GM19395 (cell line): Measurements from ENCODE around the gene CYP4F2.
"Not testable (repeated sequence)": the region's sequence is repeated elsewhere in the genome, so short reads cannot be mapped to it uniquely, and the experiment has no call there.

Experiments used
- ATAC-seq: cut with Tn5 transposase; IDR thresholded peaks from one replicate; pipeline ENCODE4 v1.9.1; 2021; ENCODE audit warnings: mild to moderate bottlenecking, moderate library complexity; ENCODE audit not compliant: unreplicated experiment

Gene CYP4F2

DNA sequence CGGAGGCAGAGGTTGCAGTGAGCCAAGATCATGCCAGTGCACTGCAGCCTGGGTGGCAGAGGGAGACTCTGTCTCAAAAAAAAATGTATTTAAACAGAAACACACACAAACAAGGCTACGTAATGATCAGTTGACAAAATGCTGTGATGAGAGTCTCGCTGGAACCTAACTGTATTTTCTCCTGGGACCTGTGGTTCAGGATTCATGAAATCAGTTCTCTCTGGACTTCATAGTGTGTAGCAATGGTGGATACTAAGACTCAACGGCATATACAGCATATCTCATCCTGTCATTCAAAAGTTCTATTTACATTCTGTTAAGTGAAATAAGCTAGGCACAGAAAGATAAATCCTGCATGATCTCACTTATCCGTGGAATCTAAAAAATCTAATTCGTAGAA lies 37.4 kb downstream of the CYP4F2 start:
- no peak for ATAC-seq

GRCh38 chr19:15859187-15859586 lies 38.7 kb downstream of the CYP4F2 start:
- no peak for ATAC-seq

DNA sequence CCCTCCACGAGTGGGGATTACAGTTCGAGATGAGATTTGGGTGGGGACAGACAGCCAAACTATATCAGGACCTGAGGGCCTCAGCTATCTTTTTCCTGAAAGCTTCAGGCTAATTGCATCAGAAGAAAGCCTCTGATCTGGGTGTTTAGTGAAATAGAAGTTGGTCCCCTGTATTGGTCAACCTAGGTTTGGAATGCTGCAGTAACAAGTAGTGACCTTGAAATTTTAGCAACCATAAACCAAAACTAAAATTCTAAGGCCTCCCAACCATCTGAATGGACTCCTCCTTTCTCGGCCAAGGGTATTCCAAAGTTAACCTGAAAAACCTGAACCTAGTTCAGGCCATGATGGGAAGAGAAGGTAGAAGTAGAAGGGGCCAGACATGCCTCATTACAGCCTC lies 47.5 kb downstream of the CYP4F2 start:
- ATAC-seq: no peak

GRCh38 chr19:15846923-15847322 lies 51.0 kb downstream of the CYP4F2 start:
- ATAC-seq: no peak

GRCh38 chr19:15843894-15844222 lies 54.0 kb downstream of the CYP4F2 start:
- ATAC-seq: not testable (repeated sequence)

GRCh38 chr19:15843203-15843893 lies 54.5 kb downstream of the CYP4F2 start:
- no peak for ATAC-seq

DNA sequence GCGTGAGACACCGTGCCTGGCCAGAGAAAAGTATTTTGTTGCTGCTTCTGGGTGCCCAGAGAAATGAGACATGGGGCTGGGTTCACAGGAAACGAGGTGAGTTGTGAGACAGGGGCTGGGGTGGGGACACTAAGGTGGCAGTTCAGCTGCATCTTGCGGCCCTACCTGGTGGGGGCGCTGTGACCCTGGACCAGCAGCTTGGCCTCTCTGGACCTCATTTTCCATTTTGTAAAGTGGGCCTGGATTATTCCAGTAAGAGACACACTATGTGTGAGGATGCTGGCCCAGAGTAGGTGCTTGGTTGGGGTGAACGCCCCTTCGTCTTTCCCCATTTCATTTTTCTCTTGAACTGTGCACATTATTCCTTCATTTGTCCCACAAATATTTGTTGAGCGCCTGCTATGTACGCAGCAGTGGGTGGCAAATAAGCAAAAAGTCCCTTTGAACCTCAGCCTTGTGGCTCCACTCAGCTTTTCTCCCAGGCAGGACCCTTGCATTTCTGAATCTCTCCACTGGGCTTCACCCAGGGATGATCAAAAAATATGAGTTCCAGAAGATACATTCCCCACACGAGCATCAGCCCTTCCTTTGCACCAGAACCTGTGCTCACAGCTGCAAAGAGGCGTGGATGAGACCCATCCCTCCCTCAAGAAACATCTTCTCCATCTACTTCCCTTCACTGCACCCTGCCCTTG lies 55.9 kb downstream of the CYP4F2 start:
- ATAC-seq: no peak

DNA sequence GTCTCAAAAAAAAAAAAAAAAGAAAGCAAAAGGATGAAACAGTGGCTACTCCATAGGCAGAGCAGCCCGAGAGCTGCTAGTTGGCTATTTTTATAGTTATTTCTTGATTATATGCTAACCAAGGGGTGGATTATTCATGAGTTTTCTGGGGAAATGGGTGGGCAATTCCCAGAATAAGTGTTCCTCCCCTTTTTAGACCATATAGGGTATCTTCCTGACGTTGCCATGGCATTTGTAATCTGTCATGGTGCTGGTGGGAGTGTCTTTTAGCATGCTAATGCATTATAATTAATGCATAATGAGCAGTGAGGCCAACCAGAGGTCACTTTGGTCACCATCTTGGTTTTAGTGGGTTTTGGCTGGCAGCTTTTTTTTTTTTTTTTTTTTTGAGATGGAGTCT lies 57.0 kb downstream of the CYP4F2 start:
- no peak for ATAC-seq

DNA sequence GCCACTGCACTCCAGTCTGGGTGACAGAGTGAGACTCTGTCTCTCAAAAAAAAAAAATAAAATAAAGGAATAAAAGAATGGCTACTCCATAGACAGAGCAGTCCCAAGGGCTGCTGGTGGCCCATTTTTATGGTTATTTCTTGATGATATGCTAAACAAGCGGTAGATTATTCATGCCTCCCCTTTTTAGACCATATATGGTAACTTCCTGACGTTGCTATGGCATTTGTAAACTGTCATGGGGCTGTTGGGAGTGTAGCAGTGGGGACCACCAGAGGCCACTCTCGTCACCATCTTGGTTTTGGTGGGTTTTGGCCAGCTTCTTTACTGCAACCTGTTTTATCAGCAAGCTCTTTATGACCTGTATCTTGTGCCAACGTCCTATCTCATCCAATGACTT lies 58.0 kb downstream of the CYP4F2 start:
- ATAC-seq: not testable (repeated sequence)

DNA sequence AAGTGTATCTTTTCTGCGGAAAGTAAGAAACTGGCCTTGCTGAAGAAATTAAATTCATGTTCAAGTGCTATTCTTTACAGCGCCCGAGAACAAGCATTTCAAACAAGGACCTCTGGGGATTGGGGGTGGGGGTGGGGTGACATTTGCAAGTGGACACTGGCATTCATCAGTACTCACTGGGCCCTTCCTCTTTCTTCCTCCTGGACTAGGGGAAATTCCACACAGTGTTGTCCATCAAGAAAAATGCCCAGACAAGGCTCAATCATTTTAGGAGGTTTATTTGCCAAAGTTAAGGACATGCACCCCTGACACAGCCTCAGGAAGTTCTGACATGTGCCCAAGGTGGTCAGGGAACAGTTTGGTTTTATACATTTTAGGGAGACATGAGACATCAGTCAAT lies 59.5 kb downstream of the CYP4F2 start:
- no peak for ATAC-seq

- ATAC-seq: peak; percentile 9
Measured at GRCh38 chr19:15837221-15837731, 60.6 kb downstream of the CYP4F2 start.

DNA sequence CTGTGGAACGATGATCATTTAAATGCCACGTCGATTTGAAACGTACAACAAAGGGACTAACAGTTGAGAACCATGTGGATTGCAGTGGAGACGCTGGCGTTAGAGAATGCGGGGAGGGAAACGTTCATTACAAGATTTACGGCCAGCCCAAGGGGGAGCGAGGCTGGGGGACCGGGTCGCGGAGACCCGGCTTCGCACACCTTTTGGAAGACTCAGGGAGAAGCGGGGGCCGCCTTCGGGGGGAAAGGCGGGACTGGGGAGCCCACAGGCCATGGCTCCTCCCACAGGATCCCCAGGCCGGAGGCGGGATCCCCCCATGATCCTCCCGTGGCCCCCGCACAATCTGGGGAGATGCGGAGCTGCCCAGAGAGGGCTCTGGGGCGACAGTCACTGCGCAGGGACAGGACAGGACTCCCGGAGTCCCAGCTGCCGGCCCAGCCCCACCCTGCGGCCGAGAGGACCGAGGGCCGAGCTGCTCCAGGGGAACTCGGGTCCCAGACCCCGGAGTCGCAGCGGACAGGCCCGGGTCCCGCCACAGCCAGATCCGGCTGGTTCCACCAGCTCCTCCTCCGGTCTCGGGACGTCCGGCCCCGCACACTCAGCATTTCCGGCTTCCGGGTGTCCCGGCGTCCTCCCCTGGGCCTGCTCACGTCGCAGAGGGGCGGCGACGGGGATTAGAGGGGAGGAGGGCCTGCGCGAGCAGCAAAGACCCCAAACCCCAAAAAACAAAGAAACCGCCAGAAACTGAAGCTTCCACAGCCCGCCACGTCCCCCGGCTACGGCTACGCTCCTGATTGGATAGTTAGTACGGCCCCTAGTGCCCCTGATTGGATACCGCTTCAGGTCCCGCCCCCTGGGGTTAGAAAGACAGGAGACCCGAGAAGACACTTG lies 61.3 kb downstream of the CYP4F2 start:
- ATAC-seq: peak; percentile 96

- not testable (repeated sequence) for ATAC-seq
Measured at GRCh38 chr19:15835565-15836329, 62.1 kb downstream of the CYP4F2 start.

- not testable (repeated sequence) for ATAC-seq
Measured at GRCh38 chr19:15834232-15834631, 63.6 kb downstream of the CYP4F2 start.

- ATAC-seq: no peak
Measured at GRCh38 chr19:15831626-15832025, 66.2 kb downstream of the CYP4F2 start.

- no peak for ATAC-seq
Measured at GRCh38 chr19:15829786-15830185, 68.1 kb downstream of the CYP4F2 start.

DNA sequence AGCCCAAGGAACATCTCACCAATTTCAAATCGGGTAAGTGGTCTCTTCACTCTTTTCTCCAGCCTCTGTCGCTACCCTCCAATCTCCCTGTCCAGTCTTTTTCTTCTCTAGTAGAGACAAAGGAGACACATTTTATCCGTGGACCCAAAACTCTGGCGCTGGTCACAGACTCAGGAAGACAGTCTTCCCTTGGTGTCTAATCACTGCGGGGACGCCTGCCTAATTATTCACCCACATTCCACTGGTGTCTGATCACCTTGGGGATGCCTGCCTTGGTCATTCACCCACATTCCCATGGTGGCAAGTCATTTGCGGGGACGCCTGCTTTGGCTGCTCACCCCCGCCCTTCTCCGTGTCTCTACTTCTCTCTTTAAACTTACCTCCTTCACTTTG lies 68.6 kb downstream of the CYP4F2 start:
- ATAC-seq: no peak

DNA sequence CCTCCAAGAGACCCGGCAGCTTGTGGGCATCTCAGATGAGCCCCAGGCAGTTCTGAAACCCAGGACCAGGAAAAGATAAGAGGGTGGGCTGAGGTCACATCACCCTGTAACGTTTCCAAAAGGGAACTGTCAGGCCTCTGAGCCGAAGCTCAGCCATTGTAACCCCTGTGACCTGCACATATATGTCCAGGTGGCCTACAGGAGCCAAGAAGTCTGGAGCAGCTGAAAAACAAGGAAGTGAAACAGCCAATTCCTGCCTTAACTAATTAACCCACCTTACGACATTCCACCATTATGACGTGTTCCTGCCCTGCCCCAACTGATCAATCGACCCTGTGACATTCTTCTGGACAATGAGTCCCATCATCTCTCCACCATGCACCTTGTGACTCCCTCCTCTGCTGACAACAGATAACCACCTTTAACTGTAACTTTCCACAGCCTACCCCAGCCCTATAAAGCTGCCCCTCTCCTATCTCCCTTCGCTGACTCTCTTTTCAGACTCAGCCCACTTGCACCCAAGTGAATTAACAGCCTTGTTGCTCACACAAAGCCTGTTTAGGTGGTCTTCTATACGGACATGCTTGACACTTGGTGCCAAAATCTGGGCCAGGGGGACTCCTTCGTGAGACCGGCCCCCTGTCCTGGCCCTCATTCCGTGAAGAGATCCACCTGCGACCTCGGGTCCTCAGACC lies 69.1 kb downstream of the CYP4F2 start:
- ATAC-seq: not testable (repeated sequence)

DNA sequence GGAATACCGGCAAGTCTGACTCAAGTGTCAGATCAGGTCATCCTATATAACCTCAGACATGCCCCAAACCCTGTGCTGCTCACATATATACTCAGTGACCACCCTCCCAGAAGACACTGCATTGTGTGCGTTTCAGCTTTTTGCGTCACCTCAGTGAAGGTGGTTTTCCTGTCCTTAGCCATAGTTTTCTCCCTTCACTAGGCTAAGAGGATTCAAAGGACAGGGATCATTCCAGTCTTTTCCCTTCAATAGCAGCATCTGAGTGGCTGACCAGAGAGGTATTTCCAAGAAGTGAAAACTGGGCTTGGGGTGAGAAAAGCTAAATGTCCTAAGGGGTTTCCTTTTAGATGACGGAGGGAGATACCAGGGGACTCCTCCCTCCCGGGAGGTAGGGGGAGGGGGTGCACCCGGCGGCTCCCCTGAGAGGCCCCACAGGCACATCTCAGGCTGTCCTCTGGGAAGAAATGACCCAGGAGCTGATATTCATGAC lies 69.7 kb downstream of the CYP4F2 start:
- ATAC-seq: no peak
